GM23248 (cell line): Measurements from ENCODE around the gene OR56B4.

Source experiments
- EZH2 ChIP-seq: fragments of 200-600 bp; sonication (generic); IDR thresholded peaks from 2 replicates; pipeline ENCODE4 v1.6.1; 2018; ENCODE audit warnings: antibody characterized with exemption, mild to moderate bottlenecking; ENCODE audit not compliant: insufficient read depth, poor library complexity, severe bottlenecking
- EZH2phosphoT487 ChIP-seq: fragments of 200-600 bp; sonication (generic); IDR thresholded peaks from 2 replicates; pipeline ENCODE4 v1.6.1; 2018; ENCODE audit warnings: antibody characterized with exemption, moderate library complexity, mild to moderate bottlenecking, low read depth; ENCODE audit not compliant: insufficient read depth

- TF ChIP-seq EZH2 (no peak), EZH2phosphoT487 (no peak)
These were observed 4.2 kb downstream of the OR56B4 start for GRCh38 chr11:6111673-6112072.
